Brain microvascular endothelial cell (primary cell): ENCODE measurements around the gene TMBIM4.
A peak's percentile ranks its signal among the peaks of the same experiment; 100 is the strongest.

ENCODE experiments used
- DNase-seq: peaks from one replicate; pipeline ENCODE4 v3.0.0-alpha.2; 2020
- H3K27ac ChIP-seq: fragments of 250-450 bp; sonication (Bioruptor Pico); 2 replicates; pipeline ENCODE4 v1.5.1; 2020; ENCODE audit warnings: mild to moderate bottlenecking, moderate library complexity
- H3K27me3 ChIP-seq: fragments of 250-450 bp; sonication (Bioruptor Pico); replicated peaks from 2 replicates; pipeline ENCODE4 v1.5.1; 2020; ENCODE audit warnings: mild to moderate bottlenecking
- H3K36me3 ChIP-seq: fragments of 250-450 bp; sonication (Bioruptor Pico); replicated peaks from 2 replicates; pipeline ENCODE4 v1.5.1; 2020; ENCODE audit warnings: mild to moderate bottlenecking
- H3K4me3 ChIP-seq: 2 replicates; pipeline ENCODE4 v1.5.1; 2011; ENCODE audit warnings: low read depth, mild to moderate bottlenecking, control low read depth, low read length, moderate library complexity
- CTCF ChIP-seq: IDR thresholded peaks from 2 replicates; pipeline ENCODE4 v1.5.1; 2011; ENCODE audit warnings: low read depth, mild to moderate bottlenecking, moderate library complexity, low read length, control low read depth, inconsistent platforms; ENCODE audit errors: missing control alignments
- in situ Hi-C: cut with HindIII; loops from 2 replicates; pipeline ENCODE4 v1.10.0; 2017; ENCODE audit warnings: low sequenced_read_pairs, low pct_ligation_motif_present

Gene TMBIM4

GRCh38 chr12:66140731-66141130 is 29.1 kb downstream of the TMBIM4 start:
- no peak overlapping the region for H3K27ac ChIP-seq
- in situ Hi-C loops: no loop called here
- H3K36me3 ChIP-seq: peaks cover 9% of the 10 kb centered on the region

GRCh38 chr12:66139328-66139727 is 30.5 kb downstream of the TMBIM4 start:
- in situ Hi-C loops: no loop called here
- TF ChIP-seq CTCF: no peak
- Histone ChIP-seq H3K4me3 (no peak overlapping the region), H3K27ac (no peak overlapping the region), H3K36me3 (peaks cover 9% of the 10 kb centered on the region), H3K27me3 (no peaks in the 10 kb centered on the region)
- DNase-seq: no peak

More at GRCh38 chr12:66140731-66141130, 29.1 kb downstream of the TMBIM4 start:
- TF ChIP-seq CTCF: no peak
- H3K27me3 ChIP-seq: no peaks in the 10 kb centered on the region
- no peak for DNase-seq
- no peak overlapping the region for H3K4me3 ChIP-seq

- H3K4me3 ChIP-seq: no peak overlapping the region
- H3K27me3 ChIP-seq: no peaks in the 10 kb centered on the region
- in situ Hi-C loops: no loop called here
- no peak for DNase-seq
- no peak overlapping the region for H3K27ac ChIP-seq
- no peak for TF ChIP-seq CTCF
- peaks cover 9% of the 10 kb centered on the region for H3K36me3 ChIP-seq
Measured at GRCh38 chr12:66137937-66138336, 31.9 kb downstream of the TMBIM4 start.

- H3K27ac ChIP-seq: peak overlapping the region; percentile 60
- TF ChIP-seq CTCF: no peak
- in situ Hi-C loops: no loop called here
- H3K4me3 ChIP-seq: no peak overlapping the region
- H3K27me3 ChIP-seq: no peaks in the 10 kb centered on the region
- H3K36me3 ChIP-seq: peaks cover 5% of the 10 kb centered on the region
- DNase-seq: peak; percentile 89
Measured at GRCh38 chr12:66132408-66132807, 37.4 kb downstream of the TMBIM4 start.

- Histone ChIP-seq H3K27ac (peak overlapping the region; percentile 79), H3K36me3 (peaks cover 9% of the 10 kb centered on the region), H3K27me3 (no peaks in the 10 kb centered on the region), H3K4me3 (peak overlapping the region; percentile 100)
- in situ Hi-C loops: no loop called here
- TF ChIP-seq CTCF: no peak
- no peak for DNase-seq
Measured at GRCh38 chr12:66131067-66131688, 38.6 kb downstream of the TMBIM4 start.

GRCh38 chr12:66130267-66131066 is 39.3 kb downstream of the TMBIM4 start, which contains the start of gene LLPH:
TSS of gene LLPH (minus strand) at chr12:66130750. CDS start at chr12:66129106, 1,644 bp downstream.
- Histone ChIP-seq H3K27ac (peak within 1 kb of the TSS; percentile 79), H3K36me3 (peaks cover 8% of the 10 kb centered on the region), H3K27me3 (no peaks in the 10 kb centered on the region), H3K4me3 (peak within 1 kb of the TSS; percentile 100)
- TF ChIP-seq CTCF: no peak
- in situ Hi-C loops: no loop called here
- peak; percentile 84 for DNase-seq
